ENCODE data around the gene IL27RA.

Gene IL27RA

GRCh38 chr19:14073925-14074838 is 42.6 kb downstream of the IL27RA start (continued):
- TF ChIP-seq ZNF280C (tag by site-specific recombination; IDR thresholded peaks at IDR 0.05), result no peak
- no peak for TF ChIP-seq ZNF639 (tag by site-specific recombination; IDR thresholded peaks at IDR 0.05)
- no peak for TF ChIP-seq AEBP2 (tag by site-specific recombination; IDR thresholded peaks at IDR 0.05; ENCODE audit: borderline replicate concordance)
- no peak for TF ChIP-seq ZSCAN23 (tag by site-specific recombination; IDR thresholded peaks at IDR 0.05)
- no peak for TF ChIP-seq ZNF514 (tag by site-specific recombination; IDR thresholded peaks at IDR 0.05)
- TF ChIP-seq ZNF292 (tag by site-specific recombination; IDR thresholded peaks at IDR 0.05; ENCODE audit: borderline replicate concordance, low read depth), result no peak
- no peak for TF ChIP-seq ZBTB17 (tag by site-specific recombination; IDR thresholded peaks at IDR 0.05)
- no peak for TF ChIP-seq ZNF23 (tag by site-specific recombination; IDR thresholded peaks at IDR 0.05; ENCODE audit: borderline replicate concordance)
- TF ChIP-seq KLF7 (tag by site-specific recombination; IDR thresholded peaks at IDR 0.05; ENCODE audit: borderline replicate concordance), result no peak
- peak; percentile 71 for TF ChIP-seq ZBTB10 (tag by site-specific recombination; IDR thresholded peaks at IDR 0.05)
- TF ChIP-seq HOXA7 (CRISPR knock-in tag; IDR thresholded peaks at IDR 0.05; ENCODE audit: borderline replicate concordance), result no peak
- no peak for TF ChIP-seq ZNF837 (tag by site-specific recombination; IDR thresholded peaks at IDR 0.05)
- no peak for TF ChIP-seq ZNF621 (tag by site-specific recombination; IDR thresholded peaks at IDR 0.05)
- TF ChIP-seq ZNF707 (tag by site-specific recombination; IDR thresholded peaks at IDR 0.05), result no peak
- no peak for TF ChIP-seq REST (tag by site-specific recombination; IDR thresholded peaks at IDR 0.05)
- TF ChIP-seq BCL11A (tag by site-specific recombination; IDR thresholded peaks at IDR 0.05; ENCODE audit: low read depth), result no peak
- no peak for TF ChIP-seq ZFP3 (tag by site-specific recombination; IDR thresholded peaks at IDR 0.05; ENCODE audit: low read depth)
- TF ChIP-seq ZNF202 (tag by site-specific recombination; IDR thresholded peaks at IDR 0.05; ENCODE audit: borderline replicate concordance), result no peak
- no peak for TF ChIP-seq ZNF747 (tag by site-specific recombination; IDR thresholded peaks at IDR 0.05)
- no peak for TF ChIP-seq ZNF140 (tag by site-specific recombination; IDR thresholded peaks at IDR 0.05)
- no peak for TF ChIP-seq ZBTB48 (tag by site-specific recombination; IDR thresholded peaks at IDR 0.05)
- TF ChIP-seq GLIS1 (tag by site-specific recombination; IDR thresholded peaks at IDR 0.05), result peak; percentile 61
- TF ChIP-seq ZNF24 (tag by site-specific recombination; IDR thresholded peaks at IDR 0.05), result no peak
- no peak for TF ChIP-seq ZNF658 (tag by site-specific recombination; IDR thresholded peaks at IDR 0.05)
- TF ChIP-seq ZNF324 (tag by site-specific recombination; IDR thresholded peaks at IDR 0.05), result no peak
- TF ChIP-seq ZNF112 (tag by site-specific recombination; IDR thresholded peaks at IDR 0.05), result no peak

Data from HEK293 (cell line).